ENCODE measurements around the gene METAP1D.
"Not testable (repeated sequence)": the region's sequence is repeated elsewhere in the genome, so short reads cannot be mapped to it uniquely, and the experiment has no call there.

The METAP1D gene

GRCh38 chr2:172105471-172106107 lies 105.8 kb downstream of the METAP1D start:
- DNase-seq = no peak

- DNase-seq = peak; percentile 46
Measured at GRCh38 chr2:172106108-172106961, 106.6 kb downstream of the METAP1D start.

GRCh38 chr2:172107690-172108586 lies 108.2 kb downstream of the METAP1D start:
- DNase-seq = no peak

- DNase-seq = no peak
Measured at GRCh38 chr2:172108587-172108930, 108.8 kb downstream of the METAP1D start.

GRCh38 chr2:172109256-172109987 lies 109.7 kb downstream of the METAP1D start:
- DNase-seq = no peak

GRCh38 chr2:172109988-172110811 lies 110.4 kb downstream of the METAP1D start:
- no peak for DNase-seq

GRCh38 chr2:172113617-172114016 lies 113.9 kb downstream of the METAP1D start:
- no peak for DNase-seq

GRCh38 chr2:172114176-172114575 lies 114.4 kb downstream of the METAP1D start:
- DNase-seq = not testable (repeated sequence)

- no peak for DNase-seq
Measured at GRCh38 chr2:172114579-172114978, 114.8 kb downstream of the METAP1D start.

- DNase-seq = no peak
Measured at GRCh38 chr2:172116107-172116506, 116.4 kb downstream of the METAP1D start.

- DNase-seq = no peak
Measured at GRCh38 chr2:172119089-172119488, 119.3 kb downstream of the METAP1D start.

GRCh38 chr2:172120118-172120517 lies 120.4 kb downstream of the METAP1D start:
- no peak for DNase-seq

- DNase-seq = no peak
Measured at GRCh38 chr2:172128484-172128883, 128.7 kb downstream of the METAP1D start.

GRCh38 chr2:172129404-172129803 lies 129.7 kb downstream of the METAP1D start:
- no peak for DNase-seq
